ENCODE measurements around the gene LRFN2. TPM values are rescaled to one million over a fixed set of nuclear protein-coding genes. Genes with fewer than 3 reads are reported as not detected.

Gene LRFN2
- polyA plus RNA-seq, 3 donors: not detected

GRCh38 chr6:40524797-40525585 is 62.2 kb downstream of the LRFN2 start:
- no peak for TF ChIP-seq CTCF (IDR thresholded peaks at IDR 0.05)
- Mint-ChIP-seq H3K27ac (no peak overlapping the region), H3K27me3 (ENCODE audit: low read depth in 3 of 3) (peaks cover 5 to 10% (median 6%) of the 10 kb centered on the region in 3 donors), H3K9me3 (no peaks in the 10 kb centered on the region), H3K4me3 (no peak overlapping the region), H3K4me1 (peaks cover 6% of the 10 kb centered on the region), H3K36me3 (no peaks in the 10 kb centered on the region)
- H3K79me2 ChIP-seq (ENCODE audit: insufficient read depth, low read length): no peaks in the 10 kb centered on the region
- no peaks in the 10 kb centered on the region for H3K36me3 ChIP-seq (replicated peaks in 1 of 2; ENCODE audit: control insufficient read depth in 1 of 2, insufficient read depth in 2 of 2, low read length in 2 of 2)
- H3K4me2 ChIP-seq (replicated peaks; ENCODE audit: extremely low read depth, low read length, poor library complexity, severe bottlenecking): no peak overlapping the region
- H3K9ac ChIP-seq (ENCODE audit: insufficient read depth, low read length, poor library complexity, severe bottlenecking): no peak overlapping the region
- H3K27ac ChIP-seq (ENCODE audit: low read depth in 1 of 2, low read length in 2 of 2): no peak overlapping the region
- no peaks in the 10 kb centered on the region for H3K27me3 ChIP-seq (ENCODE audit: control insufficient read depth in 2 of 2, insufficient read depth in 2 of 2, low read length in 2 of 2)
- peaks cover 7 to 9% of the 10 kb centered on the region in 2 donors for H3K4me1 ChIP-seq (ENCODE audit: control insufficient read depth in 1 of 2, insufficient read depth in 2 of 2, low read length in 2 of 2)
- no peaks in the 10 kb centered on the region for H3K9me3 ChIP-seq (replicated peaks in 1 of 2; ENCODE audit: control insufficient read depth in 1 of 2, insufficient read depth in 1 of 2, low read length in 2 of 2)
- H3K4me3 ChIP-seq (replicated peaks in 1 of 3; ENCODE audit: low read depth in 2 of 3, low read length in 3 of 3): no peak overlapping the region
- WGBS (ENCODE audit: insufficient coverage): 78% methylated on average over 2 of the region's 6 CpGs
- H2AFZ ChIP-seq (ENCODE audit: insufficient read depth, low read depth, low read length, poor library complexity, severe bottlenecking): no peak overlapping the region
- no peak for DNase-seq
- intact Hi-C loops (cut with micrococcal nuclease): no loop called here
- no peaks in the 10 kb centered on the region for H4K20me1 ChIP-seq (ENCODE audit: insufficient read depth, low read length)

- Histone ChIP-seq H3K4me3 (replicated peaks in 1 of 3; ENCODE audit: low read depth in 2 of 3, low read length in 3 of 3) (no peak overlapping the region), H3K79me2 (ENCODE audit: insufficient read depth, low read length) (no peaks in the 10 kb centered on the region), H3K4me1 (ENCODE audit: control insufficient read depth in 1 of 2, insufficient read depth in 2 of 2, low read length in 2 of 2) (peaks cover 14 to 19% of the 10 kb centered on the region in 2 donors), H2AFZ (ENCODE audit: insufficient read depth, low read depth, low read length, poor library complexity, severe bottlenecking) (no peak overlapping the region), H3K27me3 (ENCODE audit: control insufficient read depth in 2 of 2, insufficient read depth in 2 of 2, low read length in 2 of 2) (no peaks in the 10 kb centered on the region), H3K9ac (ENCODE audit: insufficient read depth, low read length, poor library complexity, severe bottlenecking) (no peak overlapping the region), H4K20me1 (ENCODE audit: insufficient read depth, low read length) (no peaks in the 10 kb centered on the region), H3K4me2 (replicated peaks; ENCODE audit: extremely low read depth, low read length, poor library complexity, severe bottlenecking) (no peak overlapping the region), H3K27ac (ENCODE audit: low read depth in 1 of 2, low read length in 2 of 2) (no peak overlapping the region), H3K9me3 (replicated peaks in 1 of 2; ENCODE audit: control insufficient read depth in 1 of 2, insufficient read depth in 1 of 2, low read length in 2 of 2) (no peaks in the 10 kb centered on the region), H3K36me3 (replicated peaks in 1 of 2; ENCODE audit: control insufficient read depth in 1 of 2, insufficient read depth in 2 of 2, low read length in 2 of 2) (no peaks in the 10 kb centered on the region)
- Mint-ChIP-seq H3K27me3 (ENCODE audit: low read depth in 3 of 3) (peaks cover 7 to 10% (median 8%) of the 10 kb centered on the region in 3 donors), H3K36me3 (no peaks in the 10 kb centered on the region), H3K4me1 (peaks cover 14% of the 10 kb centered on the region), H3K9me3 (peaks cover 0 to 3% (median 0%) of the 10 kb centered on the region in 7 donors), H3K27ac (no peak overlapping the region), H3K4me3 (no peak overlapping the region)
- no peak for DNase-seq
- 100% methylated on average over 2 of the region's 5 CpGs for WGBS (ENCODE audit: insufficient coverage)
- TF ChIP-seq CTCF (IDR thresholded peaks at IDR 0.05): no peak
- intact Hi-C loops (cut with micrococcal nuclease): no loop called here
Observed at GRCh38 chr6:40523505-40524172, 63.5 kb downstream of the LRFN2 start.

Measured in CD14-positive monocyte (primary cell).